HEK293T (cell line): Measurements from ENCODE around the gene PLP1.

ENCODE experiments used
- CTBP1 ChIP-seq: fragments of 450-650 bp; IDR thresholded peaks from 2 replicates; pipeline ENCODE4 v1.6.1; 2016; ENCODE audit warnings: borderline replicate concordance
- ELF4 ChIP-seq: fragments of 450-650 bp; IDR thresholded peaks from 2 replicates; pipeline ENCODE4 v1.6.1; 2017; ENCODE audit warnings: antibody characterized with exemption
- FOXK2 ChIP-seq: fragments of 450-650 bp; IDR thresholded peaks from 2 replicates; pipeline ENCODE4 v1.6.1; 2016; ENCODE audit warnings: mild to moderate bottlenecking
- NFRKB ChIP-seq: fragments of 450-650 bp; IDR thresholded peaks from 2 replicates; pipeline ENCODE4 v1.6.1; 2016; ENCODE audit warnings: mild to moderate bottlenecking, moderate library complexity
- ZNF384 ChIP-seq: fragments of 450-650 bp; IDR thresholded peaks from 2 replicates; pipeline ENCODE4 v1.6.1; 2016

DNA sequence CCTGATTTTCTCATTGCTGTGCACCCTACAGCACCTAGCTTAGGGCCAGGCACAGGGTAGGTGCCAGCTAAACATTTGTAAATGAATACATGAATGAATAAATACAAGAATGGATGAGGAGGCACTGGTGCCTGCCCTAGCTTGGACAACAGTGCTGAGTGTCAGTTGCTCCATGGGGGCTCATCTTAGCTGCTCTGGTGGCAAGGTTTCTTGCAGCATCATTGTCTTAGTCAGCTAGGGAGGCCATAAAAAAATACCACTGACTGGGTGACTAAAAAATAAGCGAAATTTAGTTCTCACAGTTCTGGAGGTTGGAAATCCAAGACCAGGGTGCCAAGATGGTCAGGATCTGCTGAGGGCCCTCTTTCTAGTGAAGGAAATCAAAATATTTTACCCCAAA, 34.8 kb upstream of the PLP1 start:
- TF ChIP-seq FOXK2 = no peak
- no peak for TF ChIP-seq NFRKB
- no peak for TF ChIP-seq ELF4
- no peak for TF ChIP-seq ZNF384
- no peak for TF ChIP-seq CTBP1
